HG02938 (cell line): ENCODE measurements around the gene KCNIP3.
"Not testable (repeated sequence)": the region's sequence is repeated elsewhere in the genome, so short reads cannot be mapped to it uniquely, and the experiment has no call there.

Experiments
- ATAC-seq: cut with Tn5 transposase; IDR thresholded peaks from one replicate; pipeline ENCODE4 v1.9.1; 2021; ENCODE audit warnings: mild to moderate bottlenecking, moderate library complexity; ENCODE audit not compliant: unreplicated experiment

Gene KCNIP3

DNA sequence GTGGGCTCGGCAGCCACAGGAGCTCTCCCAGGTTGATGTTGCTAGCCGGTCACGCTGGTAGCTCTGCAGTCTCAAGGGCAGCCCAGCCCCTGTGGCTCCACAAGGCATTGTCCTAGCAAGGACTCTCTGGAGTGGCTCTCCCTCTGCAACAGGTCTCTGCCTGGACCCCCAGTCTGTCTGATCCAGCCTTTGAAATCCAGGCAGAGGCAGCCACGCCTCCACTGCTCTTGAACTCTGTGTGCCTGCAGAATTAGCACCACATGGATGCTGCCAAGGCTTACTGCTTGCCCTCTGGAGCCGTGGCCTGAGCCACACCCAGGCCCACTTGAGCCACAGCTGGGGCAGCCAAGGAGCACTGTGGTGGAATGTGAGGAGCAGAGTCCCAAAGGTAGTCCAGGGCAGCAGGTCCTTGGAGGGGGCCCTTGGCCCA lies 62.4 kb downstream of the KCNIP3 start:
- no peak for ATAC-seq

DNA sequence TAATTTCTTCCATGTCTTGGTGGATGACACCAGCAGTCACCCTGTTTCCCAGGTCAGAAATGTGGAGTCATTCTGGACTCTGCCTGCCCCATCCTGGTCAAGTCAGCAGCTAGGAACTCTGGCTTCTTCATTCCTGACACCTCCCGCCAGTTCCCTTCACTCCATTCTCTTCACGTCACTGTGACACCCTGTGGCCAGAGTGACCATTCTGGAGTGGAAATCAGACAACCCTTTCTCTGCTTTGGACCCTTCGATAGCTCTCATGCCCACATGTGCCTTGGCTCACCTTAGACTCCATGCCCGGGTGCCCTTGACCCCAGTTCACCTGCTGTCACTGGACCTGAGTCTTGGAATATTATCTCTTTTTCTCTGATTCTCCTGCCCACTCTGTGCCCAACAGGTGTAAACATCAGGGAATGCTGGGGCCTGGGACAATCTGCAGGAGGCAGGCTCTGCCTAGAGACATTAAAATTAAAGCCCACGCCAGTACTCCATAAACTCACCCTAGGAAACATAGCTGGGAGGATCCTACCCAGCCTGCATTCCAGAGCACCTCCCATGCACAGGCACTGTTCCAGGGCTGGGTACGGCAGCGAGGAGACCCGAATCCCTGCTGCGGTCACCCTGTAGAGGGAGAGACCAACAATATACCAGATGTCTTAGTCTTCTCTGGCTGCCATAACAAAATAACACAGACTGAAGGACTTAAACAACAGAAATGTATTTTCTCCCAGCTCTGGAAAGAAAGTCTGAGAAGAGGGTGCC lies 64.3 kb downstream of the KCNIP3 start:
- no peak for ATAC-seq

DNA sequence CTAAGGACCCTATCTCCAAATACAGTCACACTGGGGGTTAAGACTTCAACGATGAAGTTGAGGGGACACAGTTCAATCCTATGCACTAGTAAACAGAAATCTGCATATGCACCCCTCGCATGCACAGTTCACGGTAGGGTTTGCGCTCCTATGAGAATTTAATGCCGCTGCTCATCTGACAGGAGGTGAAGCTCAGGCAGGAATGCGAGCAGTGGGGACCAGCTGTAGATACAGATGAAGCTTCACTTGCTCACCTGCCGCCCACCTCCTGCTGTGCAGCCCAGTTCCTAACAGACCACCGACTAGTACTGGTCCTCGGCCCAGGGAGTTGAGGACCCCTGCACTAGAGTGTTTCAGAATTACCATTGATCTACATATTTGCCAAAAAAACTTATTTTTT lies 65.3 kb downstream of the KCNIP3 start:
- ATAC-seq, result no peak

DNA sequence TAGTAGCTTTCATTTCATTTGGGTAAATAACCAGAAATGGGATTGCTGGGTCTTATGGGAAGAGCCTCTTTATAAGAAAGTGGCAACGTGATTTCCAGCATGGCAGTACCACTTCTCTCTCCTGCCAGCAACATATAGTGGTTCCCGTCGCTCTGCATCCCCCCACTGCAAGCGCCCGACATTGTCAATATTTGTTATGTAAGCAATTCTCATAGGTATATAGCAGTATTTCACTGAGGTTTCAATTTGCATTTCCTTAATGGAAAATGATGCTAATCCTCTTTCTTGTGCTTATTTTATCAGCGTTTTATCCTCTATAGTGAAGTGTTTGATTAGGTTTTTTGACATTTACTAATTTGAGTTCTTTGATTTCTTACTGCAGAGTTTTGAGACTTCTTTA lies 69.4 kb downstream of the KCNIP3 start:
- ATAC-seq, result no peak

DNA sequence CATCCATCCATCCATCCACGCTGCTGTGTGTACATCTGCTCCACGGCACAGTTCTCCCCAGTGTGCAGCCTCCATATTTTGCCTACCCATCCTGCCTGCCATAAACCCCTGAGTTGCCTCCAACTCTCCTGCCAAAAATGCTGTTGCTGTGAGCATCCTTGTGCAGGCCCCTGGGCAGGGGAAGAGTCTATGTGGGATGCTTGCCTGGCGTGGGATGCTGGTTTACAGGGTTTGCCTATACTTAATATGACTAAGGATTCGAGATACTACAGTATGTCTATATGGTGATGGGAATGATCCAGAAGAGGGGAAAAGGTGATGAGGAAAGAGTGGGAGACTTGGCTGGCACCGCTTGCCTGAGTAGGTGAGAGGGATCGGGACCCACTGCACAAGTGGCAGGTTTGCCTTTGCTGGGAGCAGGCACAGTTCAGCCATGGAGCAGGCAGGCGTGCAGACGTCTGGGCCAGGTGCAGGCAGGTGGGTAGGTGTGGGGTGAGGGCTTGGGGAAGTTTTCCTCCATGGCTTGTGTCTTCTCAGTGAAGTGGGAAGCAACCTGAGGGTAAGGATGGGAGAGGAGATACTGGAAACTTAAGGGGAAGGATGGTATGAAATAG lies 75.2 kb downstream of the KCNIP3 start:
- ATAC-seq, result no peak

DNA sequence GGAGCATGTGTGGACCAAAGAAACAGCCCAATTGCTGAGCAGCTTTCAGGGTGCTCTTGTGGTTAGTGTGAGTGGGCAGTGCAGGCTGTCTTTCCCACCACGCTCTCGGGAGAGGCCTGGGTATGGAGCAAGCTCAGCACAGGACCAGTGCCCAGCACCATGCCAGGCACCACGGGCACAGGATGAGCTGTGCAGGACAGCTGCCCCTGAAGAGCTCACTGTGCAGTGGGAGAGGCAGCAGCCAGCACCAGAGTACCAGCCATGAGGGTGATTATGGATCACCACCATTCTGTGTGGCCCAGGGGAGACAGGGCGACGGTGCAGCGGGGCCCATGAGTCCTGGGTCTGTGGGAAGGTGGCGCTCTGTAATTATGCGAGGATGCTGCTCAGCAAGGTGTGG lies 75.7 kb downstream of the KCNIP3 start:
- ATAC-seq, result no peak

DNA sequence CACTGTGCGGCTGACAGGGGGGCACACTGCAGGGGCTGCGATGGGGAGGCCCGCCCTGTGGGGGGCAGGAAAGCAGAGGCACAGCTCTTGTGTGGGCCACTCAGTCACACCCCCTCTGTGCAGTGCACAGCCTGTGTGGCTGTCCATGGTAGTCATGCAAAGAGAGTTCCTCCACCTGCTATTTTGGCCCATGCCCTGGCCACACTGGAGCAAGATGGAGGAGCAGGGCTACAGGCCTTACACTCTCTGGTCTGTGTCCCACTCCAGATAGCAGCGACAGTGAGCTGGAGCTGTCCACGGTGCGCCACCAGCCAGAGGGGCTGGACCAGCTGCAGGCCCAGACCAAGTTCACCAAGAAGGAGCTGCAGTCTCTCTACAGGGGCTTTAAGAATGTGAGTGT lies 76.9 kb downstream of the KCNIP3 start:
- no peak for ATAC-seq

DNA sequence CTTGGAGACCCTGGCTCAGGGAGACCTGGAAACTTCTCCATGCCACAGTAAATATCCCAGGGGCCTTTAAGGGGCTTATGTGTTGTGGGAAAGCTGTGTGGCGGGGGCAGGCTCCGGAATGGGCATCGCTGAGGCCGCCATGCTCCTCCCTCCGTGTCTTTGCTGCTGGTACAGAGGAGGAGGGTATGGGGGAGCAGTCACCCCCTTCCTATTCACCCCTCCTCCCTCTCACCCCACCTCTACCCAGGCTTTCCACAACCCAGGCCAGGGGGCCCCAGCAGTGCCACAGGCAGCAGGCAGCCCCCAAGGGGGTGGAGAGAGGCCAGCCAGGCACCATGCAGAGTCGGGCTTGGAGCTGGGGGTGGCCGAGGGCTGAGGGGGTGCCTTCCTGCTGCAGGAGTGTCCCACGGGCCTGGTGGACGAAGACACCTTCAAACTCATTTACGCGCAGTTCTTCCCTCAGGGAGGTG lies 77.3 kb downstream of the KCNIP3 start:
- ATAC-seq, result no peak

DNA sequence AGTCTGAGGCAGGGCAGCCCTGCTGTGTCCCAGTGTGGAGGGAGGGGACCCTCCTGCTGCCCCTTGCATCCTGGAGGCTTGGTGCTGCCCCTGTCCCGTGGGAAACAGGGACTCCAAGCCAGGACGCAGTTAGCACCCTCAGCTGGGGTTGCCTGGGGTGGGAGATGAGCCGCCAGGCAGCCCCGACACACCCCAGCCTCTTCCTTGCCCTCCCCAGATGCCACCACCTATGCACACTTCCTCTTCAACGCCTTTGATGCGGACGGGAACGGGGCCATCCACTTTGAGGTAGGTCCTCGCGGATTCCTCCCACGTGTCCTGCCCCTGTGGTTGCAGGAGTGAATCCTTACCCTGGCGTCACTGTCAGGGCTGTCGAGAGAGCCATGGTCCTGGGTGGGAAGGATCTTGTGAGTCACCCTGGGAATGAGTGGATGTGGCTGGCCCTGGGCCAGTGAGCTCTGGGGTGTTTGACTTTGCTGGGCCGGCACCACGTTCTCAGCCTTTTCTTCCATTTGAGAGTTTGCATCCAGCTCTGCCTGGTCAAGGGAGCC lies 77.8 kb downstream of the KCNIP3 start:
- ATAC-seq, result no peak

DNA sequence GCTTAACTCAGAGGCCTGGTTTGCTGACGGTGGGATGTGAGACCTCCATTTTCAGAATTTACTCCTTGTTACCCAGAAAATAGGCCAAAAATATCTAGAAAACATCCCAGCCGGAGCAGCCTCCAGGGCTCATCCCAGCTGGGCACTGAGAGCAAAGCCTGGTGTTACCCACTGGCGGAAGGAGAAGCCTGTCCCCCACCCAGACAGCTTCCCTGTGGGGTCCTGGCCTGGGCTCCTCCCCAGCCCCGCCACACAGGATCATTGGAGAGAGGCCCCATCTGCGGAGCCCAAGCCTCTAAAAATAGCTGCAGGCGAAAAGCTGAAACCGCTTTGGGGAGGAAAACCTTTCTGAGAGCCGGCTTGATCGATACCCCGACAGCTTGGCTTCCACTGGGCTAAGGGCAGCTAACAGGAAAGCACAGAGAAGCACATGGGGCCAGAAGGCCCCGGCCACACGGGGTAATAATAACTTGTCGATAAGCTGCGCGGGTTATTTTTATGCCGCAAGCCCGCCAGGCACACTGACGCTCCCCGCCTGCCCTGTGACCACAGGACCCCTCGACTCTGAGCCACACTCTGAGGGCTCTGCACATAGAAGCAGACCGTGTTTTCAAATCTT lies 78.5 kb downstream of the KCNIP3 start:
- ATAC-seq, result no peak

DNA sequence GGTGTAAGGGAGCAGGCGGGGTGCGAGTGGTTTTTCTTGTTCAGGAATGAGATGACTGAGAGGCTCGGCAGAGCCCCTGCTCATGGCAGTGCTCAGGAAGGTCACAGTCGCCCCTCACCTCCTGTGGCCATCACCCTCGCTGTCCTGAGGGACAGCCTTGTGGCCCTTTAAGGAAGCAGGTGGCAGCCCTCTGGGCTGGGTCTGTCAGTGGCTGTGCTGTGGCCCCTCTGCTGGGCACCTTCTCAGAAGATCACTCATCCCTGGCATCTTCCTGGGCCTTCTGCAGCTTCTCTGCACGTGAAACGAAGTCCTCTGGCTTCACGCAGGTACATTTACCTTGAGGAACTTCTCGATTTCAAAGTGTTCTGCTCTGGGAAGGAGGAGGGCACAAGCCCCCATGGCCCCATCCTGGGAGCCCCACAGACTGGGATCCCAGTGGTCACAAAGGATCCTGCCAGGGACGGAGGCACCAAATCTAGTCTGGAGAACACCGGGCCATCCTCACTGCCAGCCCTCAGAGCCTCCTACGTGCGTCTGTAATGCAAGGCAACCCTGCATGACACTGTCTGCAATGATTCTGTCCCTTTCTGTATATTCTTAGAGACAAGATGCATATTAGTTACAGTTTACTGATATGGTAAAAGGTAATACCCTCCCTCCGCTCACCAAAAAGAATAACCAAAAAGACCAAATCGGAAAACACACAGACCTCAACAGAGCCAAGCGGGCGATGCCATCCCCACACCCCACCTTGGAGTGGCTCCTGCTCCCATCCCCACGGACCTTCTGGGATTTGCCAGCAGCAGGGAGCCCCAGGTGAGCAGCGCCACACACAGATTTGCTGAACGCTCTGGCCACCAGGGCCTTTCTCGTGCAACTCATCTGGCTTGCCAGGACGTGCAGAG lies 79.4 kb downstream of the KCNIP3 start:
- ATAC-seq, result no peak

DNA sequence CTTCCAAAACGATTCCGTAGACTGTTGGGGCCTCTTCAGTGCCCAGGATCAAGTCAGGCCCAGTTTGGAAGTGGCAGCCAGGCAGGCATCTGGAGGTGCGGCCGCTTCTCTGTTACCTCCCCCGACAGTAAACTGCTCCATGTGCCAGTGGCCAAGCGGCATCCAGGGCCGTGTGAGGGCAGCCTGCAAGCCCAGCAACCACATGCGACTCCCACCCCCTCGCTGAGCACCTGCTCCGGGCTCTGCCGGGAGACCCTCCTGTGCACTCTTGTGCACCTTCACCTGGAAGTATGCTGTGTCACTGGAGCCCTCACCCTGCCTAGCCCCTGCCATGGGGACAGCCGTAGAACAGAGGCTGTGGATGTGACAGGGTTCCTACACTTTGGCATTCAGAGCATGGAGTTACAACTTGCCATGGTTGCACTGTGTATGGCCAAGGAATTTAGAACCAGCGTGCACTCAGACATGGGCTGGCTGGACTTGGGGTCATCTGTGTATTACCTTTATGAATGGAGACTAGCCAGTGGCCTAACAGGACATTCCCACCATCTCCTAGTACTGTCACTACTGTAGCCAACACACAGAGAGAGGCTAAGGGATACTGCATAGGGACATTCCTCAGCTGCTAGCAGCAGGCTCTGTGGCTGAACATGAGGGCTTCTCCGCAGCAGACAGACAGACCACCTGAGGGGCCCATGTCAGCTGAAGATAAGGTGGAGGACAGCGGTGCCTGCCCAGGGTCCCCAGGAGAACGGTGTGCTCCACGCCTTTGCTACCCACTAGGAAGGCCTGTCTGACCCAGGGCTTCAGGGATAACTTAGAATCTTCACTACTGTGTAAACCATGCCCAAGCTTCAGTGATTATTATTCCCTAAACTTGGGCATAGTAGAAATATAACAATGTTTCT lies 80.3 kb downstream of the KCNIP3 start:
- ATAC-seq, result no peak

DNA sequence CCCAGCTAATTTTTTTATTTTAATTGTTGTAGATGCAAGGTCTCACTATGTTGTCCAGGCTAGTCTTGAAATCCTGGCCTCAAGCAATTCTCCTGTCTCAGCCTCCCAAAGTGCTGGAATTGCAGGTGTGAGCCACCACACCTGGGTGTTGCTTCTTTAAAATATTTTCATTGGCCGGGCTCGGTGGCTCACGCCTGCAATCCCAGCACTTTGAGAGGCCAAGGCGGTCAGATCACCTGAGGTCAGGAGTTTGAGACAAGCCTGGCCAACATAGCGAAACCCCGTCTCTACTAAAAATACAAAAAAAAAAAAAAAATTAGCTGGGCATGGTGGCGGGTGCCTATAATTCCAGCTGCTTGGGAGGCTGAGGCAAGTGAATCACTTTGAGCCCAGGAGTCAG lies 81.1 kb downstream of the KCNIP3 start:
- not testable (repeated sequence) for ATAC-seq

DNA sequence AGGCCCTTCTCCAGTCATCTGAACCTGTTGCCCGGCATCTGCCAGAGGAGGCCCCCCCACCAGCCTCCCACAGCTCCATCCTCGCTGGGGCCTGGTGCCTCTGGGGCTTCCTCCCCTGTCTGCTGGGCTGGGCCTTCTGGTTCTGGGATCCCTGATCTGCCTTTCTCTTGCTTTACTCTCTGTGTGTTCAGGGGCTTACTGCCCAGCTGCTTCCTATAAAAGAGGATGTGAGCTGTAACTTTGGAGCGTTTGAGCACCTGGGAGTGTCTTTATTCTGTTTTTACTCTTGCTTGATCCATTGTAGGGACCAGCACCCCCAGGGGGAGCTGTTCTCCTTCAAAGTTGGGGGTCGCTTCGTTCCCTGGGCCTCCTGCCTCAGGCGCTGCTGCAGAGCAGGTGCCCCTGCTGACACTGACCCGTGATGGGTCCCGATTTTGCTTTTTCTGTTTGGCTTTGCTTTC lies 82.3 kb downstream of the KCNIP3 start:
- no peak for ATAC-seq

DNA sequence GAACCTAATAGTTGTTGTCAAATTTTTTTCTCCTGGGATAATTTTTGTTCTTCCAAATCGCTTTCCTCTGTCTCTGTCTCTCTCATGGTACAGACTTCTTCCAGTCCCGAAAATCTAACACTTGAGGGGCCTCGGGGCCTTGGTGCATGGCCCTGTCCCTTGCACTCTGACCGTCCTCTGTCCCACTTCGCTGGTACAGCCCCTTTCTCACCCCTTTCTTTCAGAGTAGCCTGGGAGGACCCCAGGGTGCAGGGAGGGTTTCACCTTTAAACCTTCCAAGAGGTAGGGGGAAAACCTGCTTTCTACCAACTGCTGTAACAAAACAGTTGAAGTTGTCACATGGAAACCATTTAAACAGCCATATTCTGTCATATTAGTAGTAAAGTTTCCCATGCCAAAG lies 83.1 kb downstream of the KCNIP3 start:
- ATAC-seq, result no peak

DNA sequence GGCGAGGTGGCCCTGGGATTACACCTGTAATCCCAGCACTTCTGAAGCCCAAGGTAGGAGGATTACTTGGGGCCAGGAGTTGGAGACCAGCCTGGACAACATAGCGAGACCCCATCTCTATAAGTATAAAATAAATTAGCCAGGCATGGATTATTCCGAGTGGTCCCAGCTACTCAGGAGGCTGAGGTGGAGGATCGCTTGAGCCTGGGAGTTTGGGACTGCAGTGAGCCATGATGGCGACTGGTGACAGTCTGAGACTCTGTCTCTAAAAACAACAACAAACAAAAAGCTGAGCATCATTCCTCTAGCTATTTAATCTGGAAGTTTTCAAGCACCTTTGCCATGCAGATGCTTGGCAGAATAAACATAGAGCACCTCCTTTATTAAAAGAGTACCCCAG lies 83.6 kb downstream of the KCNIP3 start:
- no peak for ATAC-seq

DNA sequence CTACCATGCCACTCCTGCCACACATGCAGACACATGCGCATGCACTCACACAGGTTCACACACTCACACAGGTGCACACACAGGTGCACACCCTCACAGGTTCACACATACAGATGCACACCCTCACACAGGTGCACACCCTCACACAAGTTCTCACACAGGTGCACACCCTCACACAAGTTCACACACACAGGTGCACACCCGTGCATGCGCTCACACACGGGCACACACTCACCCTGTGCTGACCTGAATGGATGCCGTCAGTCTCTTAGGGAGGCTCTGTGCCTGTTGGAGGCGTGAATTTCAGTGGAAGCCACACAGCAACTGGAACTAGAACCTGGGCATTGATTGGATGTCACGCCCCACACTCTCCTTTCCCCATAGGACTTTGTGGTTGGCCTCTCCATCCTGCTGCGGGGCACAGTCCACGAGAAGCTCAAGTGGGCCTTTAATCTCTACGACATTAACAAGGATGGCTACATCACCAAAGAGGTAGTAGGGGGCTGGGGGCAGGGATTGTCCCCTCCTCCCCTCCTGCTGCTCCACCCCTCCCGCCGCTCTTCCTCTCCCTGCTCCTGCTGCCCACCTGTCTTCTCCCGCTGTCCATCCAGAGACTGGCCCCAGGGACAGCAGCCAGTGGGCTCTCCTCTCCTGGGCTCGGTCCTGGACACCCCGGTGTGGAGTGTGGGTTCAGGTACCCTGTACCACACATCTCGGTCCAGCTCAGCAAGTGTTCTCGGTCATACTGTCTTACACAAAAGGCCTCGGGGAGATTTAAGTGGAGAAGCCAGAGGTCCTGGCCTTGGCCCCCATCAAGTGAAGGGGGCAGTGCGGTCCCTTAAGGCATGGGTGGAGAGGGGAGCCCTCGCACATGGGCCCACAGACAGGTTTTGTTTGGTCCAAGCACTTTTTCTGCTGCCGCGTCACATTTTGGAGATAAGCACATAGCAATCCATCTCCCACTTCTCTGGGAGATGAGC lies 84.4 kb downstream of the KCNIP3 start:
- ATAC-seq, result no peak

DNA sequence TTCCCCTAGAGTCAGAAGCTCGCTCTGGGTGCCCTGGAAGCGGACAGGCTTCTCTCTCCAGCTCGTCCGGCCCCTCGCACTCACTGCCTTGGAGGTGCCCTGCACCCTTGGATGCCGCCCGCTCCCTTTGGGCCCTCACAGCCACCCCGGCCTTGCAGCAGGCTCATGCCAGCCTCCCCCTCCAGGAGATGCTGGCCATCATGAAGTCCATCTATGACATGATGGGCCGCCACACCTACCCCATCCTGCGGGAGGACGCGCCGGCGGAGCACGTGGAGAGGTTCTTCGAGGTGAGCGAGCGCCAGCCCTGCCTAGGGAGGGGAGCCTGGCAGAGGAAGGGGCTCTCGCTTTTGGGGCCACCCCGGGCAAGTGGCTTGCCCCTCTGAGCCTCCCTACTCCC lies 85.0 kb downstream of the KCNIP3 start:
- ATAC-seq, result no peak
